Liver (tissue), 3 donors: ENCODE data around the gene TYMS.

Experiments
- ATF3 ChIP-seq: IDR thresholded peaks from 2 replicates; pipeline ENCODE4 v1.6.1; 2016; ENCODE audit warnings: antibody characterized with exemption
- CTCF ChIP-seq: fragments of 150-350 bp; IDR thresholded peaks from 2 replicates; pipeline ENCODE4 v1.5.1; 2017; ENCODE audit warnings: improper control_type of control experiment, low read depth, low read length; ENCODE audit not compliant: missing input control
- EGR1 ChIP-seq, 2 donors: IDR thresholded peaks; 2 replicates each; pipeline ENCODE4 v1.6.1; 2016 to 2018; ENCODE audit warnings: antibody characterized with exemption in 2 of 2, low read depth in 2 of 2
- FOXA1 ChIP-seq: IDR thresholded peaks from 2 replicates; pipeline ENCODE4 v1.6.1; 2016; ENCODE audit warnings: antibody characterized with exemption
- GABPA ChIP-seq, 2 donors: IDR thresholded peaks in 1 of 2; conservative IDR thresholded peaks in 1 of 2; 2 replicates each; pipeline ENCODE4 v1.6.1; 2016; ENCODE audit warnings: antibody characterized with exemption in 2 of 2, mild to moderate bottlenecking in 1 of 2, moderate library complexity in 1 of 2
- HNF4A ChIP-seq, 2 donors: conservative IDR thresholded peaks; 2 replicates each; pipeline ENCODE4 v1.6.1; 2016; ENCODE audit warnings: antibody characterized with exemption in 2 of 2, mild to moderate bottlenecking in 2 of 2
- RAD21 ChIP-seq, 2 donors: IDR thresholded peaks; 2 replicates each; pipeline ENCODE4 v1.6.1; 2016; ENCODE audit warnings: antibody characterized with exemption in 2 of 2, mild to moderate bottlenecking in 2 of 2
- REST ChIP-seq: IDR thresholded peaks from 2 replicates; pipeline ENCODE4 v1.6.1; 2016; ENCODE audit warnings: antibody characterized with exemption, mild to moderate bottlenecking
- RXRA ChIP-seq, 2 donors: IDR thresholded peaks; 2 replicates each; pipeline ENCODE4 v1.6.1; 2017 to 2018; ENCODE audit warnings: antibody characterized with exemption in 2 of 2, mild to moderate bottlenecking in 1 of 2
- SP1 ChIP-seq: IDR thresholded peaks from 2 replicates; pipeline ENCODE4 v1.6.1; 2018; ENCODE audit warnings: antibody characterized with exemption, mild to moderate bottlenecking
- YY1 ChIP-seq: IDR thresholded peaks from 2 replicates; pipeline ENCODE4 v1.6.1; 2016; ENCODE audit warnings: antibody characterized with exemption, mild to moderate bottlenecking
- TF ChIP-seq, protein P1 (sequence below): IDR thresholded peaks from 2 replicates; pipeline ENCODE4 v1.6.1; 2016; ENCODE audit warnings: antibody characterized with exemption
- TF ChIP-seq, protein P2 (sequence below): IDR thresholded peaks from 2 replicates; pipeline ENCODE4 v1.6.1; 2016; ENCODE audit warnings: antibody characterized with exemption
- donor health status: healthy.
- donor health status: healthy.

DNA sequence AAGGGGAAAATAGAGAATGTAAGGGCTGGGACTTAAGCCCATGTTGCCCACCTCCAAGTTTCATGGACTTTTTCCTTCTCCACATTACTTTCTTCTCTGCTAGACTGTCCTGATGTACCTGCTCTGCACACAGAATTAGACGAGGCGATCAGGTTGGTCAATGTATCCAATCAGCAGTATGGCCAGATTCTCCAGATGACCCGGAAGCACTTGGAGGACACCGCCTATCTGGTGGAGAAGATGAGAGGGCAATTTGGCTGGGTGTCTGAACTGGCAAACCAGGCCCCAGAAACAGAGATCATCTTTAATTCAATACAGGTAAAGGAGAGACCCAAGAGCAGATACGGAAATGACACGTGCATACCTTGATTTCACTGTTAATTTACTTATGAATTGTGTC is 16.2 kb upstream of the TYMS start:
- TF ChIP-seq EGR1 (IDR thresholded peaks at IDR 0.05; ENCODE audit: low read depth in 2 of 2) (no peak), ATF3 (no peak), CTCF (no peak), HNF4A (conservative IDR thresholded peaks at IDR 0.05) (no peak), FOXA1 (no peak), YY1 (no peak), SP1 (no peak), RXRA (IDR thresholded peaks at IDR 0.05) (no peak), GABPA (IDR thresholded peaks at IDR 0.05 in 1 of 2, conservative IDR thresholded peaks at IDR 0.05 in 1 of 2) (no peak), RAD21 (IDR thresholded peaks at IDR 0.05) (no peak), REST (no peak)
- TF ChIP-seq, protein P1, sequence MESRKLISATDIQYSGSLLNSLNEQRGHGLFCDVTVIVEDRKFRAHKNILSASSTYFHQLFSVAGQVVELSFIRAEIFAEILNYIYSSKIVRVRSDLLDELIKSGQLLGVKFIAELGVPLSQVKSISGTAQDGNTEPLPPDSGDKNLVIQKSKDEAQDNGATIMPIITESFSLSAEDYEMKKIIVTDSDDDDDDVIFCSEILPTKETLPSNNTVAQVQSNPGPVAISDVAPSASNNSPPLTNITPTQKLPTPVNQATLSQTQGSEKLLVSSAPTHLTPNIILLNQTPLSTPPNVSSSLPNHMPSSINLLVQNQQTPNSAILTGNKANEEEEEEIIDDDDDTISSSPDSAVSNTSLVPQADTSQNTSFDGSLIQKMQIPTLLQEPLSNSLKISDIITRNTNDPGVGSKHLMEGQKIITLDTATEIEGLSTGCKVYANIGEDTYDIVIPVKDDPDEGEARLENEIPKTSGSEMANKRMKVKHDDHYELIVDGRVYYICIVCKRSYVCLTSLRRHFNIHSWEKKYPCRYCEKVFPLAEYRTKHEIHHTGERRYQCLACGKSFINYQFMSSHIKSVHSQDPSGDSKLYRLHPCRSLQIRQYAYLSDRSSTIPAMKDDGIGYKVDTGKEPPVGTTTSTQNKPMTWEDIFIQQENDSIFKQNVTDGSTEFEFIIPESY = no peak
- TF ChIP-seq, protein P2, sequence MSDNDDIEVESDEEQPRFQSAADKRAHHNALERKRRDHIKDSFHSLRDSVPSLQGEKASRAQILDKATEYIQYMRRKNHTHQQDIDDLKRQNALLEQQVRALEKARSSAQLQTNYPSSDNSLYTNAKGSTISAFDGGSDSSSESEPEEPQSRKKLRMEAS = no peak
